H1 (cell line): ENCODE data around the gene ARHGAP24.

Experiments
- BCL11A ChIP-seq, 2 experiments: IDR thresholded peaks; one replicate each; pipeline ENCODE4 v1.6.1; 2011; ENCODE audit warnings: low read depth in 2 of 2, low read length in 2 of 2, mild to moderate bottlenecking in 2 of 2
- CEBPB ChIP-seq: IDR thresholded peaks from 2 replicates; pipeline ENCODE4 v1.6.1; 2012; ENCODE audit warnings: low read depth, low read length
- CTBP2 ChIP-seq: IDR thresholded peaks from 2 replicates; pipeline ENCODE4 v1.7.0; 2011; ENCODE audit warnings: borderline replicate concordance, mild to moderate bottlenecking, moderate library complexity, mixed read lengths, low read length; ENCODE audit not compliant: insufficient read depth, insufficient read length
- CTCF ChIP-seq, 3 experiments: IDR thresholded peaks; 1 replicate in 2 of 3; 2 replicates in 1 of 3; pipeline versions ENCODE4 v1.5.1 to v1.6.1; 2011; ENCODE audit warnings: low read length in 3 of 3, mild to moderate bottlenecking in 3 of 3, inconsistent platforms in 2 of 3, low read depth in 1 of 3, moderate library complexity in 1 of 3; ENCODE audit not compliant: insufficient read depth in 1 of 3; ENCODE audit errors: control extremely low read depth in 1 of 3
- GABPA ChIP-seq: IDR thresholded peaks from 2 replicates; pipeline ENCODE4 v1.6.1; 2011; ENCODE audit warnings: mild to moderate bottlenecking, low read length, moderate library complexity, borderline replicate concordance; ENCODE audit not compliant: insufficient read depth
- GTF2F1 ChIP-seq: IDR thresholded peaks from 2 replicates; pipeline ENCODE4 v1.6.1; 2012; ENCODE audit warnings: low read depth, low read length, improper control_type of control experiment, borderline replicate concordance
- HDAC2 ChIP-seq, 2 experiments: fragments of 300-600 bp in 1 of 2; sonication (generic) in 1 of 2; IDR thresholded peaks; 2 replicates each; pipeline ENCODE4 v1.6.1; 2011 to 2012; ENCODE audit warnings: low read depth in 2 of 2, low read length in 2 of 2, mild to moderate bottlenecking in 2 of 2, moderate library complexity in 2 of 2, borderline replicate concordance in 1 of 2, inconsistent platforms in 1 of 2
- MAFK ChIP-seq: IDR thresholded peaks from 2 replicates; pipeline ENCODE4 v1.6.1; 2012; ENCODE audit warnings: low read depth, mild to moderate bottlenecking, improper control_type of control experiment, low read length
- POLR2A ChIP-seq, 2 experiments: IDR thresholded peaks; 1 replicate in 1 of 2; 2 replicates in 1 of 2; pipeline ENCODE4 v1.6.1; 2011; ENCODE audit warnings: low read depth in 2 of 2, low read length in 2 of 2, mild to moderate bottlenecking in 2 of 2; ENCODE audit errors: control extremely low read depth in 1 of 2
- POLR2AphosphoS5 ChIP-seq: IDR thresholded peaks from 2 replicates; pipeline ENCODE4 v1.6.1; 2011; ENCODE audit warnings: low read depth, low read length
- RAD21 ChIP-seq, 2 experiments: IDR thresholded peaks in 1 of 2; conservative IDR thresholded peaks in 1 of 2; 2 replicates each; pipeline ENCODE4 v1.6.1; 2011; ENCODE audit warnings: low read depth in 2 of 2, low read length in 2 of 2, improper control_type of control experiment in 1 of 2, inconsistent platforms in 1 of 2, mild to moderate bottlenecking in 1 of 2, moderate library complexity in 1 of 2
- TCF12 ChIP-seq: IDR thresholded peaks from 2 replicates; pipeline ENCODE4 v1.6.1; 2011; ENCODE audit warnings: low read depth, mild to moderate bottlenecking, low read length

- TF ChIP-seq CTCF (IDR thresholded peaks at IDR 0.05; ENCODE audit: control extremely low read depth in 1 of 3, insufficient read depth in 1 of 3, low read depth in 1 of 3, low read length in 3 of 3), result no peak
- TF ChIP-seq CTBP2, result no peak
- no peak for TF ChIP-seq HDAC2 (IDR thresholded peaks at IDR 0.05; ENCODE audit: borderline replicate concordance in 1 of 2, low read depth in 2 of 2, low read length in 2 of 2)
- TF ChIP-seq GTF2F1, result no peak
- TF ChIP-seq POLR2AphosphoS5, result no peak
- no peak for TF ChIP-seq RAD21 (IDR thresholded peaks at IDR 0.05 in 1 of 2, conservative IDR thresholded peaks at IDR 0.05 in 1 of 2; ENCODE audit: low read depth in 2 of 2, low read length in 2 of 2)
- TF ChIP-seq POLR2A (IDR thresholded peaks at IDR 0.05; ENCODE audit: control extremely low read depth in 1 of 2, low read depth in 2 of 2, low read length in 2 of 2), result no peak
- no peak for TF ChIP-seq CEBPB
- no peak for TF ChIP-seq TCF12
- no peak for TF ChIP-seq GABPA
- TF ChIP-seq MAFK, result no peak
- TF ChIP-seq BCL11A (IDR thresholded peaks at IDR 0.05; ENCODE audit: low read depth in 2 of 2, low read length in 2 of 2), result no peak
These were observed 141.0 kb downstream of the ARHGAP24 start for GRCh38 chr4:85615952-85616351.
